ENCODE measurements around the gene CYTH3.
A peak's percentile ranks its signal among the peaks of the same experiment; 100 is the strongest.
"Not testable (repeated sequence)": the region's sequence is repeated elsewhere in the genome, so short reads cannot be mapped to it uniquely, and the experiment has no call there.

CYTH3 gene

GRCh38 chr7:6272481-6273323 lies at the start of gene CYTH3:
CYTH3 (minus strand) TSS chr7:6272624; CDS start chr7:6272507, 117 bp downstream.
- peaks cover 6% of the 10 kb centered on the region for H3K4me1 ChIP-seq (ENCODE audit: control insufficient read depth, insufficient read depth, low read length)
- peak within 1 kb of the TSS; percentile 88 for H3K4me3 ChIP-seq (ENCODE audit: low read length)
- H3K36me3 ChIP-seq (ENCODE audit: control insufficient read depth, insufficient read depth, low read length) = no peaks in the 10 kb centered on the region
- H3K9ac ChIP-seq (ENCODE audit: low read length) = peak within 1 kb of the TSS; percentile 25
- peak within 1 kb of the TSS; percentile 54 for H3K27ac ChIP-seq (ENCODE audit: low read depth, low read length)
- no peaks in the 10 kb centered on the region for H3K27me3 ChIP-seq (ENCODE audit: control insufficient read depth, insufficient read depth, low read length)

GRCh38 chr7:6320791-6321190 lies 48.4 kb upstream of the CYTH3 start:
- H3K27ac ChIP-seq (ENCODE audit: low read depth, low read length) = no peak overlapping the region
- no peak overlapping the region for H3K9ac ChIP-seq (ENCODE audit: low read length)
- H3K27me3 ChIP-seq (ENCODE audit: control insufficient read depth, insufficient read depth, low read length) = no peaks in the 10 kb centered on the region
- no peaks in the 10 kb centered on the region for H3K36me3 ChIP-seq (ENCODE audit: control insufficient read depth, insufficient read depth, low read length)
- H3K4me1 ChIP-seq (ENCODE audit: control insufficient read depth, insufficient read depth, low read length) = no peaks in the 10 kb centered on the region
- no peak overlapping the region for H3K4me3 ChIP-seq (ENCODE audit: low read length)

GRCh38 chr7:6317797-6318438 lies 45.5 kb upstream of the CYTH3 start:
- H3K4me3 ChIP-seq (ENCODE audit: low read length) = peak overlapping the region; percentile 19
- no peak overlapping the region for H3K9ac ChIP-seq (ENCODE audit: low read length)
- no peaks in the 10 kb centered on the region for H3K4me1 ChIP-seq (ENCODE audit: control insufficient read depth, insufficient read depth, low read length)
- no peaks in the 10 kb centered on the region for H3K36me3 ChIP-seq (ENCODE audit: control insufficient read depth, insufficient read depth, low read length)
- no peaks in the 10 kb centered on the region for H3K27me3 ChIP-seq (ENCODE audit: control insufficient read depth, insufficient read depth, low read length)
- no peak overlapping the region for H3K27ac ChIP-seq (ENCODE audit: low read depth, low read length)

GRCh38 chr7:6316226-6316625 lies 43.8 kb upstream of the CYTH3 start:
- Histone ChIP-seq H3K4me3 (ENCODE audit: low read length) (no peak overlapping the region), H3K4me1 (ENCODE audit: control insufficient read depth, insufficient read depth, low read length) (no peaks in the 10 kb centered on the region), H3K27ac (ENCODE audit: low read depth, low read length) (no peak overlapping the region), H3K9ac (ENCODE audit: low read length) (no peak overlapping the region), H3K27me3 (ENCODE audit: control insufficient read depth, insufficient read depth, low read length) (no peaks in the 10 kb centered on the region), H3K36me3 (ENCODE audit: control insufficient read depth, insufficient read depth, low read length) (no peaks in the 10 kb centered on the region)

GRCh38 chr7:6315746-6316145 lies 43.3 kb upstream of the CYTH3 start:
- Histone ChIP-seq H3K9ac (ENCODE audit: low read length) (no peak overlapping the region), H3K36me3 (ENCODE audit: control insufficient read depth, insufficient read depth, low read length) (no peaks in the 10 kb centered on the region), H3K27me3 (ENCODE audit: control insufficient read depth, insufficient read depth, low read length) (no peaks in the 10 kb centered on the region), H3K4me1 (ENCODE audit: control insufficient read depth, insufficient read depth, low read length) (no peaks in the 10 kb centered on the region), H3K27ac (ENCODE audit: low read depth, low read length) (no peak overlapping the region), H3K4me3 (ENCODE audit: low read length) (no peak overlapping the region)

GRCh38 chr7:6310271-6310993 lies 38.0 kb upstream of the CYTH3 start:
- Histone ChIP-seq H3K27ac (ENCODE audit: low read depth, low read length) (no peak overlapping the region), H3K4me3 (ENCODE audit: low read length) (no peak overlapping the region), H3K27me3 (ENCODE audit: control insufficient read depth, insufficient read depth, low read length) (no peaks in the 10 kb centered on the region), H3K4me1 (ENCODE audit: control insufficient read depth, insufficient read depth, low read length) (no peaks in the 10 kb centered on the region), H3K9ac (ENCODE audit: low read length) (no peak overlapping the region), H3K36me3 (ENCODE audit: control insufficient read depth, insufficient read depth, low read length) (no peaks in the 10 kb centered on the region)

GRCh38 chr7:6307762-6308161 lies 35.3 kb upstream of the CYTH3 start:
- no peaks in the 10 kb centered on the region for H3K4me1 ChIP-seq (ENCODE audit: control insufficient read depth, insufficient read depth, low read length)
- H3K4me3 ChIP-seq (ENCODE audit: low read length) = no peak overlapping the region
- no peak overlapping the region for H3K27ac ChIP-seq (ENCODE audit: low read depth, low read length)
- no peaks in the 10 kb centered on the region for H3K36me3 ChIP-seq (ENCODE audit: control insufficient read depth, insufficient read depth, low read length)
- H3K27me3 ChIP-seq (ENCODE audit: control insufficient read depth, insufficient read depth, low read length) = no peaks in the 10 kb centered on the region
- H3K9ac ChIP-seq (ENCODE audit: low read length) = no peak overlapping the region

- Histone ChIP-seq H3K27me3 (ENCODE audit: control insufficient read depth, insufficient read depth, low read length) (no peaks in the 10 kb centered on the region), H3K4me1 (ENCODE audit: control insufficient read depth, insufficient read depth, low read length) (no peaks in the 10 kb centered on the region), H3K4me3 (ENCODE audit: low read length) (no peak overlapping the region), H3K27ac (ENCODE audit: low read depth, low read length) (no peak overlapping the region), H3K9ac (ENCODE audit: low read length) (no peak overlapping the region), H3K36me3 (ENCODE audit: control insufficient read depth, insufficient read depth, low read length) (no peaks in the 10 kb centered on the region)
Observed at GRCh38 chr7:6306471-6306870, 34.0 kb upstream of the CYTH3 start.

GRCh38 chr7:6305330-6305729 lies 32.9 kb upstream of the CYTH3 start:
- no peaks in the 10 kb centered on the region for H3K36me3 ChIP-seq (ENCODE audit: control insufficient read depth, insufficient read depth, low read length)
- no peaks in the 10 kb centered on the region for H3K4me1 ChIP-seq (ENCODE audit: control insufficient read depth, insufficient read depth, low read length)
- no peak overlapping the region for H3K27ac ChIP-seq (ENCODE audit: low read depth, low read length)
- no peaks in the 10 kb centered on the region for H3K27me3 ChIP-seq (ENCODE audit: control insufficient read depth, insufficient read depth, low read length)
- no peak overlapping the region for H3K9ac ChIP-seq (ENCODE audit: low read length)
- no peak overlapping the region for H3K4me3 ChIP-seq (ENCODE audit: low read length)

- H3K4me3 ChIP-seq (ENCODE audit: low read length); H3K4me1 ChIP-seq (ENCODE audit: control insufficient read depth, insufficient read depth, low read length); H3K27me3 ChIP-seq (ENCODE audit: control insufficient read depth, insufficient read depth, low read length); H3K9ac ChIP-seq (ENCODE audit: low read length); H3K36me3 ChIP-seq (ENCODE audit: control insufficient read depth, insufficient read depth, low read length); H3K27ac ChIP-seq (ENCODE audit: low read depth, low read length): not testable (repeated sequence)
Observed at GRCh38 chr7:6301446-6301845, 29.0 kb upstream of the CYTH3 start.

- Histone ChIP-seq H3K27ac (ENCODE audit: low read depth, low read length) (no peak overlapping the region), H3K9ac (ENCODE audit: low read length) (no peak overlapping the region), H3K36me3 (ENCODE audit: control insufficient read depth, insufficient read depth, low read length) (no peaks in the 10 kb centered on the region), H3K4me3 (ENCODE audit: low read length) (no peak overlapping the region), H3K4me1 (ENCODE audit: control insufficient read depth, insufficient read depth, low read length) (no peaks in the 10 kb centered on the region), H3K27me3 (ENCODE audit: control insufficient read depth, insufficient read depth, low read length) (no peaks in the 10 kb centered on the region)
Observed at GRCh38 chr7:6299774-6300173, 27.4 kb upstream of the CYTH3 start.

GRCh38 chr7:6294839-6295238 lies 22.4 kb upstream of the CYTH3 start:
- H3K27me3 ChIP-seq (ENCODE audit: control insufficient read depth, insufficient read depth, low read length) = no peaks in the 10 kb centered on the region
- no peak overlapping the region for H3K9ac ChIP-seq (ENCODE audit: low read length)
- no peak overlapping the region for H3K27ac ChIP-seq (ENCODE audit: low read depth, low read length)
- no peaks in the 10 kb centered on the region for H3K36me3 ChIP-seq (ENCODE audit: control insufficient read depth, insufficient read depth, low read length)
- H3K4me1 ChIP-seq (ENCODE audit: control insufficient read depth, insufficient read depth, low read length) = no peaks in the 10 kb centered on the region
- no peak overlapping the region for H3K4me3 ChIP-seq (ENCODE audit: low read length)
